ENCODE measurements around the gene FLT4. TPM values are rescaled to one million over a fixed set of nuclear protein-coding genes. Genes with fewer than 3 reads are reported as not detected.

Gene FLT4
- total and polyA plus RNA-seq, 4 donors: 12.6 to 42.1 (median 25.3) TPM

- WGBS, 2 donors: 53 to 75% methylated on average over 18 of the region's 18 CpGs
- no peaks in the 10 kb centered on the region for H3K27me3 ChIP-seq (ENCODE audit: control insufficient read depth in 3 of 3, insufficient read depth in 3 of 3, low read length in 2 of 3)
- TF ChIP-seq CTCF (IDR thresholded peaks at IDR 0.05; ENCODE audit: control extremely low read depth, extremely low read depth): no peak
- no peaks in the 10 kb centered on the region for H3K4me1 ChIP-seq (ENCODE audit: control insufficient read depth in 5 of 5, insufficient read depth in 5 of 5, low read length in 5 of 5)
- no peaks in the 10 kb centered on the region for H3K9me3 ChIP-seq (ENCODE audit: control insufficient read depth in 4 of 4, insufficient read depth in 3 of 4, low read length in 3 of 4)
- ATAC-seq (ENCODE audit: insufficient read depth, low FRiP score) (no peak), DNase-seq (no peak)
- peaks cover 0 to 9% (median 0%) of the 10 kb centered on the region in 4 donors for H3K36me3 ChIP-seq (ENCODE audit: control insufficient read depth in 4 of 4, insufficient read depth in 4 of 4, low read length in 4 of 4)
- no peak overlapping the region for H3K4me3 ChIP-seq
- H3K9ac ChIP-seq (ENCODE audit: insufficient read depth in 1 of 2, low read length in 2 of 2): no peak overlapping the region
- H3K27ac ChIP-seq (ENCODE audit: low read depth in 1 of 2, low read length in 1 of 2): peak overlapping the region in 1 of 2 donors; percentile 4
Measured at GRCh38 chr5:180607861-180608571, 41.4 kb downstream of the FLT4 start.

- Histone ChIP-seq H3K4me1 (ENCODE audit: control insufficient read depth in 5 of 5, insufficient read depth in 5 of 5, low read length in 5 of 5) (no peaks in the 10 kb centered on the region), H3K27ac (ENCODE audit: low read depth in 1 of 2, low read length in 1 of 2) (no peak overlapping the region), H3K36me3 (ENCODE audit: control insufficient read depth in 4 of 4, insufficient read depth in 4 of 4, low read length in 4 of 4) (peaks cover 0 to 9% (median 0%) of the 10 kb centered on the region in 4 donors), H3K27me3 (ENCODE audit: control insufficient read depth in 3 of 3, insufficient read depth in 3 of 3, low read length in 2 of 3) (no peaks in the 10 kb centered on the region), H3K9ac (ENCODE audit: insufficient read depth in 1 of 2, low read length in 2 of 2) (no peak overlapping the region), H3K9me3 (ENCODE audit: control insufficient read depth in 4 of 4, insufficient read depth in 3 of 4, low read length in 3 of 4) (no peaks in the 10 kb centered on the region), H3K4me3 (no peak overlapping the region)
- ATAC-seq (ENCODE audit: insufficient read depth, low FRiP score) (no peak), DNase-seq (no peak)
- 85 to 89% methylated on average over 21 of the region's 21 CpGs for WGBS, 2 donors
- TF ChIP-seq CTCF (IDR thresholded peaks at IDR 0.05; ENCODE audit: control extremely low read depth, extremely low read depth): no peak
Measured at GRCh38 chr5:180606215-180606785, 43.1 kb downstream of the FLT4 start.

- Histone ChIP-seq H3K4me3 (no peak overlapping the region), H3K4me1 (ENCODE audit: control insufficient read depth in 5 of 5, insufficient read depth in 5 of 5, low read length in 5 of 5) (peaks cover 0 to 2% (median 0%) of the 10 kb centered on the region in 5 donors), H3K27me3 (ENCODE audit: control insufficient read depth in 3 of 3, insufficient read depth in 3 of 3, low read length in 2 of 3) (no peaks in the 10 kb centered on the region), H3K27ac (ENCODE audit: low read depth in 1 of 2, low read length in 1 of 2) (no peak overlapping the region), H3K36me3 (ENCODE audit: control insufficient read depth in 4 of 4, insufficient read depth in 4 of 4, low read length in 4 of 4) (peaks cover 0 to 8% (median 0%) of the 10 kb centered on the region in 4 donors), H3K9me3 (ENCODE audit: control insufficient read depth in 4 of 4, insufficient read depth in 3 of 4, low read length in 3 of 4) (no peaks in the 10 kb centered on the region), H3K9ac (ENCODE audit: insufficient read depth in 1 of 2, low read length in 2 of 2) (no peak overlapping the region)
- ATAC-seq (ENCODE audit: insufficient read depth, low FRiP score): no peak
- WGBS, 2 donors: 52 to 57% methylated on average over 11 of the region's 11 CpGs
- peak; percentile 39 to 50 (median 48) for DNase-seq
- peak; percentile 37 for TF ChIP-seq CTCF (IDR thresholded peaks at IDR 0.05; ENCODE audit: control extremely low read depth, extremely low read depth)
Measured at GRCh38 chr5:180605554-180606214, 43.7 kb downstream of the FLT4 start.
